ENCODE results near the gene KIAA2012.

DNA sequence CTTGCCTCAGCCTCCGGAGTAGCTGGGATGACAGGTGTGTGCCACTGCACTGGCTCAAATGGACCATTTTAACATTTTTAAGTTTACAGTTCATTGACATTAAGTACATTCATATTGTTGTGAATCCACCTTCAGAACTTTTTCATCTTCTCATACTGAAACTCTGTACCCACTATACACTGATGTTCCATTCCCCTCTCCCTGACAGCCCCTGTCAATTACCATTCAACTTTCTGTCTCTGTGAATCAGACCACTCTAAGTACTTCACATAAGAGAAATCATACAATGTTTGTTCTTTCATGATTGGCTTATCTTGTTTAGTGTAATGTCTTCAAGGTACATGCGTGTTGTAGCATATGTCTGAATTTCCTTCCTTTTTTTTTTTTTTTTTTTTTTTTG is 1.9 kb upstream of the KIAA2012 start:
- TF ChIP-seq, protein P1, sequence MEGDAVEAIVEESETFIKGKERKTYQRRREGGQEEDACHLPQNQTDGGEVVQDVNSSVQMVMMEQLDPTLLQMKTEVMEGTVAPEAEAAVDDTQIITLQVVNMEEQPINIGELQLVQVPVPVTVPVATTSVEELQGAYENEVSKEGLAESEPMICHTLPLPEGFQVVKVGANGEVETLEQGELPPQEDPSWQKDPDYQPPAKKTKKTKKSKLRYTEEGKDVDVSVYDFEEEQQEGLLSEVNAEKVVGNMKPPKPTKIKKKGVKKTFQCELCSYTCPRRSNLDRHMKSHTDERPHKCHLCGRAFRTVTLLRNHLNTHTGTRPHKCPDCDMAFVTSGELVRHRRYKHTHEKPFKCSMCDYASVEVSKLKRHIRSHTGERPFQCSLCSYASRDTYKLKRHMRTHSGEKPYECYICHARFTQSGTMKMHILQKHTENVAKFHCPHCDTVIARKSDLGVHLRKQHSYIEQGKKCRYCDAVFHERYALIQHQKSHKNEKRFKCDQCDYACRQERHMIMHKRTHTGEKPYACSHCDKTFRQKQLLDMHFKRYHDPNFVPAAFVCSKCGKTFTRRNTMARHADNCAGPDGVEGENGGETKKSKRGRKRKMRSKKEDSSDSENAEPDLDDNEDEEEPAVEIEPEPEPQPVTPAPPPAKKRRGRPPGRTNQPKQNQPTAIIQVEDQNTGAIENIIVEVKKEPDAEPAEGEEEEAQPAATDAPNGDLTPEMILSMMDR (optimal IDR thresholded peaks at IDR 0.05 in 1 of 3, IDR thresholded peaks at IDR 0.05 in 1 of 3, conservative IDR thresholded peaks at IDR 0.05 in 1 of 3; ENCODE audit: extremely low read depth in 1 of 3, insufficient read depth in 2 of 3, low read length in 3 of 3), result no peak
- no peak for TF ChIP-seq EZH2 (IDR thresholded peaks at IDR 0.05; ENCODE audit: low read length)
